ENCODE data around the gene ERCC1.
"Not testable (repeated sequence)": the region's sequence is repeated elsewhere in the genome, so short reads cannot be mapped to it uniquely, and the experiment has no call there.

Gene ERCC1

GRCh38 chr19:45451850-45452387 is 28.2 kb upstream of the ERCC1 start:
- FAIRE-seq: no peak

GRCh38 chr19:45451131-45451849 is 27.6 kb upstream of the ERCC1 start:
- FAIRE-seq: no peak

- no peak for FAIRE-seq
These were observed 26.3 kb upstream of the ERCC1 start for GRCh38 chr19:45450012-45450333.

GRCh38 chr19:45448887-45449299 is 25.2 kb upstream of the ERCC1 start:
- FAIRE-seq: no peak

- no peak for FAIRE-seq
These were observed 24.7 kb upstream of the ERCC1 start for GRCh38 chr19:45448425-45448756.

GRCh38 chr19:45446944-45447343 is 23.2 kb upstream of the ERCC1 start:
- FAIRE-seq: no peak

- no peak for FAIRE-seq
These were observed 22.6 kb upstream of the ERCC1 start for GRCh38 chr19:45446295-45446694.

- no peak for FAIRE-seq
These were observed 21.4 kb upstream of the ERCC1 start for GRCh38 chr19:45445139-45445538.

- FAIRE-seq: no peak
These were observed 20.8 kb upstream of the ERCC1 start for GRCh38 chr19:45444318-45445041.

GRCh38 chr19:45443462-45444317 is 20.0 kb upstream of the ERCC1 start:
- no peak for FAIRE-seq

GRCh38 chr19:45442778-45443461 is 19.2 kb upstream of the ERCC1 start:
- FAIRE-seq: no peak

GRCh38 chr19:45442408-45442777 is 18.7 kb upstream of the ERCC1 start:
- no peak for FAIRE-seq

- FAIRE-seq: no peak
These were observed 17.3 kb upstream of the ERCC1 start for GRCh38 chr19:45440873-45441654.

GRCh38 chr19:45440259-45440638 is 16.5 kb upstream of the ERCC1 start:
- FAIRE-seq: no peak

GRCh38 chr19:45439569-45440258 is 16.0 kb upstream of the ERCC1 start:
- no peak for FAIRE-seq

- no peak for FAIRE-seq
These were observed 15.5 kb upstream of the ERCC1 start for GRCh38 chr19:45439190-45439568.

- FAIRE-seq: no peak
These were observed 13.6 kb upstream of the ERCC1 start for GRCh38 chr19:45437328-45437727.

GRCh38 chr19:45432543-45432942 is 8.8 kb upstream of the ERCC1 start:
- not testable (repeated sequence) for FAIRE-seq

GRCh38 chr19:45431008-45431407 is 7.3 kb upstream of the ERCC1 start:
- FAIRE-seq: not testable (repeated sequence)

- not testable (repeated sequence) for FAIRE-seq
These were observed 6.2 kb upstream of the ERCC1 start for GRCh38 chr19:45429896-45430295.

GRCh38 chr19:45428384-45429231 is 4.9 kb upstream of the ERCC1 start:
- FAIRE-seq: no peak

Measured in islet of Langerhans (tissue), 1 donor.